ENCODE measurements around the gene TFG.

The TFG gene

GRCh38 chr3:100748220-100748619, 38.9 kb downstream of the TFG start:
- no peak for TF ChIP-seq CTCF (IDR thresholded peaks at IDR 0.05)

GRCh38 chr3:100748967-100749366, 39.7 kb downstream of the TFG start:
- no peak for TF ChIP-seq CTCF (IDR thresholded peaks at IDR 0.05)

DNA sequence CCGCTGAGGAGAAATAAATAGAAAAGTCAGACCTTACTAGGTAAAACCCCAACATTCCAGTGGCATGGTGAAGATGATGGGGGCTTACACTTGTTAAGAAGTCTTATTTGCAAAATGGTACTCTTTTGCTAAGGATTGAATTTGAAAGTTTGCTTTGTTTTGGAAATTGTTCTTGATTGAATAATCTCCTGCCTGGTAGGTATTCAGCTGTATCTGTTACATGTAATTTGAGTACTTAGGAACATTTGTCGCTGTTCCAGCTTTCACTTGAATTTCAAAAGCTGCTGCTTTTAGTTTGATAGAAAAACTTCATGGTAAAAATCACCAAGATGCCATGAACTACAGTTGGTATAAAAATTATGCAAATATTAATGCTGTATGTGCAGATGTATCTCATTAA, 44.6 kb downstream of the TFG start:
- TF ChIP-seq CTCF (IDR thresholded peaks at IDR 0.05) = no peak

DNA sequence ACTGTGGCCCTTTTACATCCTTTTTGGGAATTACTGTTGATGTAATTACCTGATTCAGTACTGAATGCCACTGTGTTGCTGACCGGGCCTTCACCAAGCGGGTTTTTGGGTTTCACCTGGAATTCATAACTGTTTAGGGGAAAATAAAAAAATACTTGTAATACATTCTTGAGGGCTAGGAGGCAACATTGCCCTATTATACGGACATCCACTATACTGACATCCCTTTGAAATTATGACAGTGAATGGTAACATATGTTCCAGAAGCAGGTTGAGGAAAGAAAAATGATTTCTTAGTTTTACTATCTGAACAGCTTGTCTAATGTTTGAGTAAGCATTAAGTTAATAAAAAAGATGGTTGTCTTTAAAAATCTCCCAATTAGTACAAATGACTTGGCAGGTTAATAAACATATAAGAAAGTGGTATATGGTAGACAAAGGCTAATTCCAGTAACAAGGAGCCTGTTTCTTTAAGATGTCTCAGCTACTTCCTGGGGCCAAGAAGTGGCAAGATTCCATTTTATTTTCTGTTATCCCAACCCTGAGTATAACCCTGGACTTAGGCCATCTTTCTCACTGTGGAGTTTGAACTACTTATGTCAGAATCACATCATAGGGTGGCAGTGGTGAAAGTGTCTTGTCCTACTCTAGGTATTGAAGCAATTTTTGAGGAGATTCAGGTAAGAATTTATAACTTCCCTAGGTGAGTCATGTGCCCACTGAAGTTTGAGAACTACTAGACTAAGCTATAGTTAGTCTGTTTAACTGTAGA, 45.5 kb downstream of the TFG start:
- no peak for TF ChIP-seq CTCF (IDR thresholded peaks at IDR 0.05)

- no peak for TF ChIP-seq CTCF (IDR thresholded peaks at IDR 0.05)
Measured at GRCh38 chr3:100756441-100756840, 47.1 kb downstream of the TFG start.

DNA sequence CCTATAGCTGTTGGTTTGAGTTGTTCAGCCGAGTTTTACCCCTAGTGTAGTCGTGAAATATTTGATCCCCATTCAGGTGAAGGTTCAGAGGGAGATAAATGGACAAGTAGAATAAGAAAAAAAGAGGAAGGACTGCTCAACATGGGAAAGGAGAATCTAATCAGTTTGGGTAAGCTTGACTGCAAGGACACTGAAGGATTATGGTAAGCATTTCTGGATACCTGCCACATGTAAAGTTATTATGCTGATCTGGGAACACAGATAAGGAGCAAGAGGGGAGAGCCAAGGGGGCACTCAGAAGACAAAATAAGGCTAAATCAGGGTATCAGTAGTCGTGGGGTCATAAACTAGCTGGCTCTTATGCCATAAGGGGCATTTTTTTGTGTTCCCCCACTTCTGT, 49.9 kb downstream of the TFG start:
- TF ChIP-seq CTCF (IDR thresholded peaks at IDR 0.05) = no peak

DNA sequence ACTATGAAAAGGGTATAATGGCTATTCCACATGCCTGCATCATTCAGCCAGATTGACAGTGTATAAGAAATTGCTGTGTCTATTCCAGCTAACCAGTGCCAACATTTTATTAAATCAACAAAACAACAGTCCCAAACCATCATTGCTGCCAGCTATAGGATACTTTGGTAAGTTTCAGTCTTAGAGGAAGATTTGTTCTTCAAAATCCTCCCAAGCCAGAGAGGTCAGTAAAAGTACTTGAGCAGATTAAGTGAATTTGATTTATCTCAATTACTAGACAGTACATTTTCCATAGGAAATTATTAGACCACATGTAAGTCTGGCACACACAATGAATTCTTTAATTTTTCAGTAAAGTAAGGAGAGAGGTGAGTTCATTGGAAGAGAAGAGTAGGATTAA, 50.7 kb downstream of the TFG start:
- no peak for TF ChIP-seq CTCF (IDR thresholded peaks at IDR 0.05)

DNA sequence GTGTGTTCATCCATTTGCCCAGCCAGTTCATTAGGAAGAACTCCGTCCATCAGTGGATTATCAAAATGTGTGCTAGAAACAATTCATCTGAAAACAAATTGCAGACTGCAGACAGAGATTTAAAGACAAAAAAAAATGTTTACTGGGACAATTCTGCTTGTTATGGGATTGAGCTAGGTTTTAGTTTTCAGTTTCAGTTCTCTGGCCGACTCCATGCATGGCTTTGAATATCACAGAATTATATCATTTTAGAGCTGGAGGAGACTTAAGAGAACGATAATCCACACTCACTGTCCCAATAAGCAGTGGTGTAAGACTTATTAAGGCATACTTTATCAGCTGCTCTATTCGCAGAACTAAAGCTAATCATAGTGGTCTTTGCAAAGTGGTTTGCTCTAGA, 51.1 kb downstream of the TFG start:
- TF ChIP-seq CTCF (IDR thresholded peaks at IDR 0.05) = no peak
